ENCODE measurements around the gene TMPRSS5. TPM values are rescaled to one million over a fixed set of nuclear protein-coding genes. Genes with fewer than 3 reads are reported as not detected.
"Not testable (repeated sequence)": the region's sequence is repeated elsewhere in the genome, so short reads cannot be mapped to it uniquely, and the experiment has no call there.

TMPRSS5 gene
- total RNA-seq, 4 donors from 2014 or later: 0.84 to 1.9 (median 1.7) TPM; not detected in 1

- no peak for TF ChIP-seq CTCF (IDR thresholded peaks at IDR 0.05)
- DNase-seq (ENCODE audit: low spot score) (no peak), ATAC-seq (ENCODE audit: low FRiP score) (no peak)
Measured at GRCh38 chr11:113677685-113678084, 28.4 kb downstream of the TMPRSS5 start.

- no peak for TF ChIP-seq CTCF (IDR thresholded peaks at IDR 0.05)
- ATAC-seq (ENCODE audit: low FRiP score) (no peak), DNase-seq (ENCODE audit: low spot score) (no peak)
Measured at GRCh38 chr11:113675565-113675964, 30.5 kb downstream of the TMPRSS5 start.

DNA sequence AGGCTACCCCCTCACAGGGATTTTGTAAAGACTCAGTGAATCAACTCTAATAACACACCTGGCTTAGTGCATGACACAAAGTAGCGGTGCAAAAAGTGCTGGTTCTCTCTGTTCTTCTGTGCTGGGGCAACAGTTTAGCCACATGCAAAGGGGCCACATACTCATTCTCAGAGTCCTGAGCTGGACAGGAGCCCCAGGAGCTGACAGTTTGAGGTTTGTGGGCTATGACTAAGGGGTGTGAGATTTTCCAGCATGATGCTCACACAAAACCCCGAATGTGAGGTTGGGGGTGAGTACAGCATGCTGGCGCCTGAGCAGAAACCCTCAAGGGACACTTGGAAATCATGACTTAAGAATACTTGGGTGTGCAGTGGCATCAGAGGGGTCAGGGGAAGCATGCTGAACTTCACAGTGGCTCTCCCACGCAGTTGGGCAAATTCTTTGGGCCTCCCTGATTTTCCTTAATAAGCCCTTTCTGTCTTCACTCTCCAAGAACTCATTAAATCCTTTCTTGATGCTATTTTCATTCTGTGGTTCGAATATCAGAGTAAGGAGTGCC is 31.0 kb downstream of the TMPRSS5 start:
- TF ChIP-seq CTCF (IDR thresholded peaks at IDR 0.05): no peak
- DNase-seq (ENCODE audit: low spot score) (no peak), ATAC-seq (ENCODE audit: low FRiP score) (no peak)

DNA sequence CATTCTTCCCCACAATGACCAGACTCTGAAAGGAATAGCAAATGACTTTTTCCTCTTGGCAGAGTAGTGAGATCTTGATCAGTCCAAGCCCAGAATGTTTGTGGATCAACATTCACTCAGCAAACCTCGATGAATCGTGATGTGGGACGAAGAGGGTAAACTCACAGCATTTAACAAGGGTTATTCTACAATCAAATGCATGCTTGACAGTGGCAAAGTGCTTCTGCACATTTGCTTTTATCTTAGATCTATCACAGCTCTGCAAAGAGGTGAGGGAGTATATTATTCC is 31.8 kb downstream of the TMPRSS5 start:
- no peak for TF ChIP-seq CTCF (IDR thresholded peaks at IDR 0.05)
- no peak for ATAC-seq (ENCODE audit: low FRiP score)
- DNase-seq (ENCODE audit: low spot score): no peak

DNA sequence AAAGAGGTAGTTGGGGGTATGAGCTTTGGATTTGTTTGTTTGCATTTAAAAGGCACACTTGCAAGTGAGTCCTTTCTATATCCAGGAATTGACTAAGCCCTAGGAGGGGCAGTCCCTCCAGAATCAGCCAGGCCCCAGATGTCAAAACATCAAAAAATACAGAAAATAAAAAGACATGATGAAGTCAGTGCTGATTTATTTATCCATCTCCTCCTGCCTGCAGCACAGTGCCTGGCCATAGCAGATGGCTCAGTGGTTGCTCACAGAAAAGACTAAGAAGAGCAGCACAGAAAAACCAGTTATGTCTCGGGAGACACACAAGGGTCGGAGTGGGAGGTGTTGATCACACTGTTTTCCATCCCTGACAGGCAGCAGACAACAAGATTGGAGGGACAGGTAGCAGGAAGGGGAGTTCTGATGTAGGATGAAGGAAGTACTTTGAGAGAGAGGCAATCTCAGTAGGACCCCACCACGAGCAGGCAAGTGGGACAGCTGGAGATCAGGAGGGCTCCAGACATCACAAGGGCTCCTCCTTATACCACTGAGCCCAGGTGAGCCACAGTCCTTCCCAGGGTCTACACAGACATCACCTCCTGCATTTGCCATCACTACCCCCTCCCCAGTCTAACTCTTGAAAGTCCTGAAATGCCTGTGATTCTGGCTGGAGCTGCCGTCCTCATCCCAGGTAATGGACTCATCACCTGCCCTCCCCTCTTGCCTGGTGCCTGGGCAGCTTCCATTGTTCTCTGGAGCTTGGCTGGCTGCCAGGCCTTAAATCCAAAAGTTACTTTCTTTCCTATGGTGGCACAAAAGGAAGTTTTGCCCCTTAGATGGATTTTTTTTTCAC is 32.3 kb downstream of the TMPRSS5 start:
- ATAC-seq (ENCODE audit: low FRiP score): no peak

DNA sequence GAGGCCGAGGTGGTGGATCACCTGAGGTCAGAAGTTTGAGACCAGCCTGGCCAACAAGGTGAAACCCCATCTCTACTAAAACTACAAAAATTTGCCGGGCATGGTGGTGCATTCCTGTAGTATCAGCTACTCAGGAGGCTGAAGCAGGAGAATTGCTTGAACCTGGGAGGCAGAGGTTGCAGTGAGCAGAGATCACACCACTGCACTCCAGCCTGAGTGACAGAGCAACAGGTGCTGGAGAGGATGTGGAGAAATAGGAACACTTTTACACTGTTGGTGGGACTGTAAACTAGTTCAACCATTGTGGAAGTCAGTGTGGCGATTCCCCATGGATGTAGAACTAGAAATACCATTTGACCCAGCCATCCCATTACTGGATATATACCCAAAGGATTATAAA is 34.2 kb downstream of the TMPRSS5 start:
- ATAC-seq (ENCODE audit: low FRiP score): not testable (repeated sequence)

More for the DNA sequence above, 32.3 kb downstream of the TMPRSS5 start:
- TF ChIP-seq CTCF (IDR thresholded peaks at IDR 0.05): no peak
- no peak for DNase-seq (ENCODE audit: low spot score)

GRCh38 chr11:113670831-113671215 is 35.3 kb downstream of the TMPRSS5 start:
- ATAC-seq (ENCODE audit: low FRiP score) (no peak), DNase-seq (ENCODE audit: low spot score) (no peak)
- no peak for TF ChIP-seq CTCF (IDR thresholded peaks at IDR 0.05)

More for the DNA sequence above, 34.2 kb downstream of the TMPRSS5 start:
- not testable (repeated sequence) for DNase-seq (ENCODE audit: low spot score)
